K562 (cell line): Measurements from ENCODE around the gene EIF5A2. TPM values are rescaled to one million over a fixed set of nuclear protein-coding genes. Genes with fewer than 3 reads are reported as not detected.

Experiments used
- FOXA3 ChIP-seq, 2 experiments: fragments of 450-650 bp in 1 of 2; sonication (generic) in 1 of 2; formaldehyde crosslinking; IDR thresholded peaks in 1 of 2; conservative IDR thresholded peaks in 1 of 2; 2 replicates each; pipeline versions ENCODE4 v1.4.0 to v1.8.0; 2020 to 2022; ENCODE audit warnings: mild to moderate bottlenecking in 2 of 2, missing genetic modification reagents in 1 of 2
- GATA2 ChIP-seq: sonication (generic); formaldehyde crosslinking; IDR thresholded peaks from 2 replicates; pipeline ENCODE4 v1.4.0; 2020; ENCODE audit warnings: mild to moderate bottlenecking, missing genetic modification reagents
- KDM4B ChIP-seq, 2 experiments: fragments of 450-650 bp in 1 of 2; sonication (generic) in 1 of 2; IDR thresholded peaks; 2 replicates each; pipeline ENCODE4 v1.6.1; 2016 to 2017; ENCODE audit warnings: borderline replicate concordance in 2 of 2, antibody characterized with exemption in 1 of 2, low read depth in 1 of 2, mild to moderate bottlenecking in 1 of 2
- MBD2 ChIP-seq: sonication (generic); IDR thresholded peaks from 2 replicates; pipeline ENCODE4 v1.6.1; 2016; ENCODE audit warnings: low read depth, borderline replicate concordance
- MCM2 ChIP-seq: fragments of 450-650 bp; IDR thresholded peaks from 2 replicates; pipeline ENCODE4 v1.6.1; 2017; ENCODE audit warnings: low read depth, mild to moderate bottlenecking
- MEIS2 ChIP-seq: fragments of 450-650 bp; IDR thresholded peaks from 2 replicates; pipeline ENCODE4 v1.6.1; 2014; ENCODE audit warnings: mild to moderate bottlenecking; ENCODE audit not compliant: partially characterized antibody
- MLLT1 ChIP-seq, 2 experiments: fragments of 450-650 bp; IDR thresholded peaks; 2 replicates each; pipeline ENCODE4 v1.6.1; 2016
- MYNN ChIP-seq, 2 experiments: sonication (generic); formaldehyde crosslinking in 1 of 2; IDR thresholded peaks; 2 replicates each; pipeline versions ENCODE4 v1.5.0 to v1.6.1; 2016 to 2020; ENCODE audit warnings: antibody characterized with exemption in 1 of 2, missing genetic modification reagents in 1 of 2
- NBN ChIP-seq: fragments of 450-650 bp; IDR thresholded peaks from 2 replicates; pipeline ENCODE4 v1.6.1; 2016; ENCODE audit warnings: low read depth, mild to moderate bottlenecking
- NFIX ChIP-seq: fragments of 250-450 bp; sonication (Bioruptor Pico); IDR thresholded peaks from 2 replicates; pipeline ENCODE4 v1.4.0; 2020; ENCODE audit warnings: low read depth, mild to moderate bottlenecking, moderate library complexity
- TEAD2 ChIP-seq: fragments of 450-650 bp; IDR thresholded peaks from 2 replicates; pipeline ENCODE4 v1.6.1; 2016; ENCODE audit warnings: missing genetic modification characterization, control low read depth, missing compliant biosample characterization
- THAP12 ChIP-seq: fragments of 250-450 bp; sonication (Bioruptor Pico); IDR thresholded peaks from 2 replicates; pipeline ENCODE4 v1.9.0; 2021; ENCODE audit warnings: mild to moderate bottlenecking, inconsistent platforms
- THRAP3 ChIP-seq: fragments of 450-650 bp; IDR thresholded peaks from 2 replicates; pipeline ENCODE4 v1.6.1; 2016; ENCODE audit warnings: mild to moderate bottlenecking, inconsistent platforms, borderline replicate concordance
- USF1 ChIP-seq: sonication (generic); formaldehyde crosslinking; IDR thresholded peaks from 2 replicates; pipeline ENCODE4 v1.9.0; 2022; ENCODE audit warnings: mild to moderate bottlenecking, missing genetic modification reagents
- ZNF239 ChIP-seq: fragments of 250-450 bp; sonication (Bioruptor Pico); IDR thresholded peaks from 2 replicates; pipeline ENCODE4 v1.4.0; 2020; ENCODE audit warnings: mild to moderate bottlenecking
- ZNF511 ChIP-seq: sonication (generic); formaldehyde crosslinking; IDR thresholded peaks from 2 replicates; pipeline ENCODE4 v1.8.0; 2022; ENCODE audit warnings: mild to moderate bottlenecking, missing genetic modification reagents
- ZNF592 ChIP-seq: fragments of 450-650 bp; IDR thresholded peaks from 2 replicates; pipeline ENCODE4 v1.6.1; 2017; ENCODE audit warnings: antibody characterized with exemption, mild to moderate bottlenecking
- polyA plus RNA-seq, 8 experiments: library from polyadenylated mRNA; depleted of rRNA in 4 of 8; stranded (reverse) in 5 of 8; unstranded in 3 of 8; fragments of >200 nt; fragmentation: Nextera tagmentation in 2 of 8; fragmentation: Illumina TruSeq in 1 of 8; extraction: Ambion mirVana in 2 of 8; extraction: Trizol in 1 of 8; gene quantifications; 2 replicates each; pipeline versions ENCODE4 v1.2.1 to v1.2.3, GENCODE V29; 2011 to 2014; ENCODE audit warnings: inconsistent platforms in 1 of 8, missing spikeins in 1 of 8
- total RNA-seq, 7 experiments: library from RNA; depleted of rRNA in 6 of 7; stranded (reverse); fragments of >200 nt in 6 of 7; fragmentation: Illumina TruSeq in 2 of 7; extraction: Trizol in 2 of 7; gene quantifications; 2 replicates each; pipeline versions ENCODE4 v1.2.1 to v1.2.3, GENCODE V29; 2011 to 2021; ENCODE audit warnings: low replicate concordance in 1 of 7

Gene EIF5A2
- total and polyA plus RNA-seq, 9 of the 15 experiments (the other 6 are each of a cell fraction or from before 2014, with no cell fraction given) = 3.9 to 18.3 (median 15.9) TPM

GRCh38 chr3:170908235-170909116 is at the start of gene EIF5A2 (continued):
- TF ChIP-seq MLLT1 (IDR thresholded peaks at IDR 0.05) = peak in 1 of 2 experiments; percentile 79; a peak in 2 of 4 replicates
- peak; percentile 57; the same call in 1 of the 2 replicates for TF ChIP-seq ZNF511 (CRISPR knock-in tag)
- TF ChIP-seq KDM4B (IDR thresholded peaks at IDR 0.05; ENCODE audit: borderline replicate concordance in 2 of 2, low read depth in 1 of 2) = peak in 1 of 2 experiments; percentile 15; a peak in 1 of 4 replicates
- peak; percentile 98 for TF ChIP-seq USF1
- TF ChIP-seq FOXA3 (CRISPR knock-in tag; conservative IDR thresholded peaks at IDR 0.05 in 1 of 2, IDR thresholded peaks at IDR 0.05 in 1 of 2) = peak in 1 of 2 experiments; percentile 34; a peak in 1 of 4 replicates
- TF ChIP-seq TEAD2 (tag) = no peak
- no peak; the same call in 1 of the 2 replicates for TF ChIP-seq NBN
- peak; percentile 91 for TF ChIP-seq THRAP3
- TF ChIP-seq MBD2 = peak; percentile 57
- no peak for TF ChIP-seq ZNF239
- peak; percentile 73 for TF ChIP-seq ZNF592
- peak; percentile 52; the same call in 1 of the 2 replicates for TF ChIP-seq THAP12 (CRISPR knock-in tag)
- no peak for TF ChIP-seq GATA2
- no peak for TF ChIP-seq MCM2
- TF ChIP-seq MEIS2 = no peak
- no peak for TF ChIP-seq MYNN (IDR thresholded peaks at IDR 0.05)
- no peak for TF ChIP-seq MYNN (CRISPR knock-in tag; IDR thresholded peaks at IDR 0.05)
- no peak for TF ChIP-seq NFIX (CRISPR knock-in tag)
